ENCODE measurements around the gene KMT2A. TPM values are rescaled to one million over a fixed set of nuclear protein-coding genes. Genes with fewer than 3 reads are reported as not detected.

Gene KMT2A
- total RNA-seq, 4 donors from 2014 or later: 61.8 to 150 (median 80.1) TPM

GRCh38 chr11:118439646-118440045 lies 3.4 kb downstream of the KMT2A start:
- Histone ChIP-seq H3K4me1 (peaks cover 67% of the 10 kb centered on the region), H3K36me3 (no peaks in the 10 kb centered on the region), H3K4me3 (no peak overlapping the region), H3K27me3 (no peaks in the 10 kb centered on the region), H3K27ac (no peak overlapping the region), H3K9me3 (no peaks in the 10 kb centered on the region)
- no peak for DNase-seq (ENCODE audit: low spot score in 2 of 2)
- no peak for TF ChIP-seq EP300 (IDR thresholded peaks at IDR 0.05)
- TF ChIP-seq POLR2A (IDR thresholded peaks at IDR 0.05): no peak
- no peak for TF ChIP-seq POLR2AphosphoS5 (IDR thresholded peaks at IDR 0.05)
- TF ChIP-seq CTCF (IDR thresholded peaks at IDR 0.05): no peak

GRCh38 chr11:118441770-118442275 lies 5.5 kb downstream of the KMT2A start:
- H3K4me3 ChIP-seq: no peak overlapping the region
- H3K4me1 ChIP-seq: peaks cover 65% of the 10 kb centered on the region
- WGBS: 13% methylated on average over 3 of the region's 3 CpGs
- DNase-seq (ENCODE audit: low spot score in 2 of 2): no peak
- H3K36me3 ChIP-seq: no peaks in the 10 kb centered on the region
- TF ChIP-seq EP300 (IDR thresholded peaks at IDR 0.05) (no peak), POLR2AphosphoS5 (IDR thresholded peaks at IDR 0.05) (no peak), CTCF (IDR thresholded peaks at IDR 0.05) (no peak), POLR2A (IDR thresholded peaks at IDR 0.05) (no peak)
- H3K27me3 ChIP-seq: no peaks in the 10 kb centered on the region
- H3K27ac ChIP-seq: no peak overlapping the region
- no peaks in the 10 kb centered on the region for H3K9me3 ChIP-seq

- 60% methylated on average over 3 of the region's 3 CpGs for WGBS
- peaks cover 63% of the 10 kb centered on the region for H3K4me1 ChIP-seq
- TF ChIP-seq POLR2AphosphoS5 (IDR thresholded peaks at IDR 0.05) (no peak), EP300 (IDR thresholded peaks at IDR 0.05) (no peak), CTCF (IDR thresholded peaks at IDR 0.05) (no peak), POLR2A (IDR thresholded peaks at IDR 0.05) (no peak)
- no peak overlapping the region for H3K4me3 ChIP-seq
- no peaks in the 10 kb centered on the region for H3K9me3 ChIP-seq
- DNase-seq (ENCODE audit: low spot score in 2 of 2): no peak
- H3K36me3 ChIP-seq: no peaks in the 10 kb centered on the region
- H3K27me3 ChIP-seq: no peaks in the 10 kb centered on the region
- H3K27ac ChIP-seq: no peak overlapping the region
Observed at GRCh38 chr11:118442301-118442700, 6.0 kb downstream of the KMT2A start.

- H3K4me1 ChIP-seq: peaks cover 56% of the 10 kb centered on the region
- H3K27ac ChIP-seq: no peak overlapping the region
- no peak overlapping the region for H3K4me3 ChIP-seq
- H3K9me3 ChIP-seq: no peaks in the 10 kb centered on the region
- 80% methylated on average over 4 of the region's 4 CpGs for WGBS
- DNase-seq (ENCODE audit: low spot score in 2 of 2): no peak
- no peaks in the 10 kb centered on the region for H3K27me3 ChIP-seq
- TF ChIP-seq POLR2AphosphoS5 (IDR thresholded peaks at IDR 0.05): no peak
- no peak for TF ChIP-seq POLR2A (IDR thresholded peaks at IDR 0.05)
- TF ChIP-seq EP300 (IDR thresholded peaks at IDR 0.05): no peak
- H3K36me3 ChIP-seq: no peaks in the 10 kb centered on the region
Observed at GRCh38 chr11:118442908-118443589, 6.8 kb downstream of the KMT2A start.

- H3K36me3 ChIP-seq: no peaks in the 10 kb centered on the region
- TF ChIP-seq EP300 (IDR thresholded peaks at IDR 0.05) (no peak), POLR2AphosphoS5 (IDR thresholded peaks at IDR 0.05) (no peak), POLR2A (IDR thresholded peaks at IDR 0.05) (no peak), CTCF (IDR thresholded peaks at IDR 0.05) (no peak)
- WGBS: 86% methylated on average over 2 of the region's 2 CpGs
- H3K27ac ChIP-seq: no peak overlapping the region
- peaks cover 52% of the 10 kb centered on the region for H3K4me1 ChIP-seq
- H3K9me3 ChIP-seq: no peaks in the 10 kb centered on the region
- no peaks in the 10 kb centered on the region for H3K27me3 ChIP-seq
- no peak for DNase-seq (ENCODE audit: low spot score in 2 of 2)
- H3K4me3 ChIP-seq: no peak overlapping the region
Observed at GRCh38 chr11:118443590-118444218, 7.4 kb downstream of the KMT2A start.

Measured in suprapubic skin (tissue), 4 donors.